ENCODE results near the gene ATMIN. TPM values are rescaled to one million over a fixed set of nuclear protein-coding genes. Genes with fewer than 3 reads are reported as not detected.

Gene ATMIN
- polyA plus RNA-seq, 1 experiment = 22.3 TPM

DNA sequence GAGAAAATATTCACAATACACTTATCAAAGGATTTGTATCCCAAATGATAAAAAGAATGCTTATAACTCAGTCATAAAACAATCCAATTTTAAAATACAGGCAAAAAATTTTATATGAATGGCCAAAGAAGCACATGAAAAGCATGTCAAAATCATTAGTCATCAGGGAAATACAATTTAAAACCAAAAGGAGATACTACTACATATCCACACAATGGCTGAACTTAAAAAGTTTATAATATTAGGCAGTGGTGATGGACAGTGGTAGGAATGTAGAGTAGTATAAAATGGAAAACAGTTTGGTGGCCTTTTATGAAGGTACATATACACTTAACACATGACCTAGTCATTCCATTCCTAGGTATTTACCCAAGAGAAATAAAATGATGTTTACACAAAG is 41.2 kb upstream of the ATMIN start:
- H3K27me3 ChIP-seq (ENCODE audit: control insufficient read depth, insufficient read depth, low read length) = no peaks in the 10 kb centered on the region
- no peak overlapping the region for H3K4me3 ChIP-seq (ENCODE audit: low read depth, low read length)
- POLR2A ChIA-PET = no interaction called here
- no peak for DNase-seq (ENCODE audit: low read depth)
- CTCF ChIA-PET = interaction anchor here (0.6 to 3.3 kb wide), 4 partner anchors 9 to 70 kb away, joined by 3 to 25 read pairs (median 6); no protein-coding TSS in a partner anchor
- TF ChIP-seq, protein P1, sequence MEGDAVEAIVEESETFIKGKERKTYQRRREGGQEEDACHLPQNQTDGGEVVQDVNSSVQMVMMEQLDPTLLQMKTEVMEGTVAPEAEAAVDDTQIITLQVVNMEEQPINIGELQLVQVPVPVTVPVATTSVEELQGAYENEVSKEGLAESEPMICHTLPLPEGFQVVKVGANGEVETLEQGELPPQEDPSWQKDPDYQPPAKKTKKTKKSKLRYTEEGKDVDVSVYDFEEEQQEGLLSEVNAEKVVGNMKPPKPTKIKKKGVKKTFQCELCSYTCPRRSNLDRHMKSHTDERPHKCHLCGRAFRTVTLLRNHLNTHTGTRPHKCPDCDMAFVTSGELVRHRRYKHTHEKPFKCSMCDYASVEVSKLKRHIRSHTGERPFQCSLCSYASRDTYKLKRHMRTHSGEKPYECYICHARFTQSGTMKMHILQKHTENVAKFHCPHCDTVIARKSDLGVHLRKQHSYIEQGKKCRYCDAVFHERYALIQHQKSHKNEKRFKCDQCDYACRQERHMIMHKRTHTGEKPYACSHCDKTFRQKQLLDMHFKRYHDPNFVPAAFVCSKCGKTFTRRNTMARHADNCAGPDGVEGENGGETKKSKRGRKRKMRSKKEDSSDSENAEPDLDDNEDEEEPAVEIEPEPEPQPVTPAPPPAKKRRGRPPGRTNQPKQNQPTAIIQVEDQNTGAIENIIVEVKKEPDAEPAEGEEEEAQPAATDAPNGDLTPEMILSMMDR (IDR thresholded peaks at IDR 0.05; ENCODE audit: insufficient read depth, low read depth, low read length) = no peak
- no peaks in the 10 kb centered on the region; the same call in 1 of the 2 replicates for H3K36me3 ChIP-seq (ENCODE audit: control insufficient read depth, insufficient read depth, low read length)

DNA sequence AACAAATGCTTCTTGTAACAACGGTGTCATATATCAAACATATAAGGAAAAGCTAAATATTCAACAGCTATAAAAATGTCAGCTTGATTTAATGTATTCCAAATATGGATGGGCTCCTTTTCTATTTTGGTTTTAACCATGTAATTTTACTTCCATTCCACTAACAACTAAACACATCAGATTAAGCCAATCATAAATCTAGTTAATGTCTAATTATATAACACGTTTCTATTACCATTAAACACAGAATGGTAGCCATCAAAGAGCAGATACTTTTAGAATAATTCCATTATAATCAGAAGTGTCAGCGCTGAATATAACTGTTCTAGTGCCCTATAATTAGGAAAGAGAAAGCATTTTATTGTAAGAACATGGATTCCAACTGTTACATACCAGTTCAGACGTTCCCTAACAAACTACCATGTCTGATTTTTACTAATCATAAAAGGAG is 38.9 kb upstream of the ATMIN start:
- no peak overlapping the region for H3K4me3 ChIP-seq (ENCODE audit: low read depth, low read length)
- ChIA-PET CTCF (no interaction called here), POLR2A (no interaction called here)
- no peaks in the 10 kb centered on the region for H3K36me3 ChIP-seq (ENCODE audit: control insufficient read depth, insufficient read depth, low read length)
- DNase-seq (ENCODE audit: low read depth) = no peak
- no peaks in the 10 kb centered on the region for H3K27me3 ChIP-seq (ENCODE audit: control insufficient read depth, insufficient read depth, low read length)
- TF ChIP-seq, protein P1 (IDR thresholded peaks at IDR 0.05; ENCODE audit: insufficient read depth, low read depth, low read length) = no peak

DNA sequence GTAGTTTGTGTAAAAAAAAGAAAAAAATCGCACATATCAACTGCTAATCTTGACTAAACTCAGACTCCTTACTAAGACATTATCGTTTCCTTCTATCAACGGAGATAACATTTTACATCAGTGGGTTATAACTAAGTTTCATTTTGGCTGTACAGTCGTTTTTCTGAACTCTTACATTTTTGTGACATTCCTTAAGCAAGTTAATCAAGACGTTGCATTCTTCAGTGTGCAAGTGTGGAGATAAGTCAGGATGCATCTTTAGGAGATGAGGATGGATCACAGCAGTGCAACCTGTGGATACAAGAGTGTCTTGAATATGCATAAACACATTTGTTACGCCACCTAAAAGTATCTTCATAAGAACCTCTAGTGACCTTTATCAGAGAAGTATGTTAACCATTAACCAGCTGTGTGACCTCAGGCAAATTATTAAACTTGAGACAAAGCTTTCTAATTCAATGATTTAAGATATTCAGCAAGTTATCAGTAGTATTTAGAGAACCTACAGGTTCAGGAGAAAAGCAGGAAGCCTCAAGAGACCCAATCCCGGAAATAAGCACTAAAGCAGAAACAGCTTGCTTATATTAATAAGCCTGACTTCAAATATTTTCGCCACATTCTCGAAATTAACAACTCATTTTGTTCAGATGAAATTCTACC is 38.4 kb upstream of the ATMIN start:
- ChIA-PET POLR2A (no interaction called here), CTCF (interaction anchor here (1.1 kb wide), 1 partner anchor 10 kb away, joined by 3 read pairs; the partner anchor contains the start of gene CENPN)
- TF ChIP-seq, protein P1 (IDR thresholded peaks at IDR 0.05; ENCODE audit: insufficient read depth, low read depth, low read length) = no peak
- Histone ChIP-seq H3K36me3 (ENCODE audit: control insufficient read depth, insufficient read depth, low read length) (no peaks in the 10 kb centered on the region), H3K27me3 (ENCODE audit: control insufficient read depth, insufficient read depth, low read length) (no peaks in the 10 kb centered on the region), H3K4me3 (ENCODE audit: low read depth, low read length) (no peak overlapping the region)
- DNase-seq (ENCODE audit: low read depth) = no peak

DNA sequence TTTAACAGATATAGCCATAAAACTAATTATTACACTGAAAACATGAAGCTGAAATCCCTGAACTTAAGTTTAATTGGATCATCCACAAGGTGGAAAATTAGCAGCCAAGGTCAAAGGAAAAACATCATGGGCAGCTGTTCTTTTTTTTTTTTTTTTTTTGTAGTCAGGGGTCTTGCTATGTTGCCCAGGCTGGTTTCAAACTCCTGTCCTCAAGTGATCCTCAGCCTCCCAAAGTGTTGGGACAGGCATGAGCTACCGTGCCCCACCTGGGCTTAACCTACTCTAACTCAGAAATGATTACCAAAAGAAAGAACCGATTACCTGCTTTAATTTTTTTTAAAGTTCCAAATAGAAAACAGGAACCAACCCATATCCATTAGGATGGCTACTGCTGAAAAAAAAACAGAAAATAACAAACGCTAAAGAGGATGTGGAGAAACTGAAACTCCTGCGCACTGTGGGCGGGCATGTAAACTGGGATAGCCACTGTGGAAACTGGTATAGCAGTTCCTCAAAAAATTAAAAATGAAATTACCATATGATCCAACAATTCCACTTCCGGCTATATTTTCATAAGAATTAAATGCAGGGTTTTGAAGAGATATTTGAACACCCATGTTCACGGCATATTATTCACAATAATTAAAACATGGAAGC is 37.5 kb upstream of the ATMIN start:
- DNase-seq (ENCODE audit: low read depth) = no peak
- POLR2A ChIA-PET = no interaction called here
- H3K36me3 ChIP-seq (ENCODE audit: control insufficient read depth, insufficient read depth, low read length) = no peaks in the 10 kb centered on the region
- CTCF ChIA-PET = interaction anchor here (1.1 kb wide), 1 partner anchor 9 kb away, joined by 3 read pairs; the partner anchor contains the start of gene CENPN
- TF ChIP-seq, protein P1 (IDR thresholded peaks at IDR 0.05; ENCODE audit: insufficient read depth, low read depth, low read length) = no peak
- no peak overlapping the region for H3K4me3 ChIP-seq (ENCODE audit: low read depth, low read length)
- no peaks in the 10 kb centered on the region for H3K27me3 ChIP-seq (ENCODE audit: control insufficient read depth, insufficient read depth, low read length)

DNA sequence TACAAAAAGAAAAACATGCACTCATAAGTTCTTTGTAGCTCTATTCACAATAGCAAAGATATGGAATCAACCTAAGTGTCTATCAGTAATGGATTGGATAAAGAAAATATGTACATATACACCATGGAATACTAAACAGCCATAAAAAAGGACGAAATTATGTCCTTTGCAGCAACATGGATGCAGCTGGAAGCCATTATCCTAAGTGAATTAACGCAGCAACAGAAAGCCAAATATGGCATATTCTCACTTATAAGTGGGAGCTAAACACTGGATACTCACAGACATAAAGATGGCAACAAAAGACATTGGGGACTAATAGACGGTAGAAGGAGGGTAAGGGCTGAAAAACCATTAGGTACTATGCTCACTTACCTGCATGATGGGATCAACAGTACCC is 34.8 kb upstream of the ATMIN start:
- TF ChIP-seq, protein P1 (IDR thresholded peaks at IDR 0.05; ENCODE audit: insufficient read depth, low read depth, low read length) = no peak
- ChIA-PET POLR2A (no interaction called here), CTCF (interaction anchor here (1.6 kb wide), 1 partner anchor 35 kb away, joined by 5 read pairs; the partner anchor contains the start of gene ATMIN)
- H3K27me3 ChIP-seq (ENCODE audit: control insufficient read depth, insufficient read depth, low read length) = no peaks in the 10 kb centered on the region
- no peaks in the 10 kb centered on the region for H3K36me3 ChIP-seq (ENCODE audit: control insufficient read depth, insufficient read depth, low read length)
- no peak for DNase-seq (ENCODE audit: low read depth)
- H3K4me3 ChIP-seq (ENCODE audit: low read depth, low read length) = no peak overlapping the region
